ENCODE measurements around the gene PDX1. TPM values are rescaled to one million over a fixed set of nuclear protein-coding genes. Genes with fewer than 3 reads are reported as not detected.

PDX1 gene
- total and polyA plus RNA-seq, 10 donors = not detected

- WGBS, 5 donors = 56 to 67% (median 57%) methylated on average over 2 of the region's 2 CpGs
- Histone ChIP-seq H3K4me3 (no peak overlapping the region), H3K27ac (no peak overlapping the region), H3K4me1 (no peaks in the 10 kb centered on the region), H3K36me3 (no peaks in the 10 kb centered on the region), H3K27me3 (replicated peaks in 1 of 7) (peaks cover 5 to 96% (median 70%) of the 10 kb centered on the region in 7 donors), H3K9me3 (no peaks in the 10 kb centered on the region)
- TF ChIP-seq CTCF (IDR thresholded peaks at IDR 0.05 in 8 of 11, conservative IDR thresholded peaks at IDR 0.05 in 3 of 11) (no peak), POLR2AphosphoS5 (IDR thresholded peaks at IDR 0.05) (no peak), POLR2A (IDR thresholded peaks at IDR 0.05) (no peak)
- no peak for DNase-seq
- intact Hi-C loops (cut with DNase I; ENCODE audit: low total_unique reads) = no loop called here
These were observed 8.3 kb upstream of the PDX1 start for GRCh38 chr13:27911521-27911920.

GRCh38 chr13:27913160-27913559 lies 6.6 kb upstream of the PDX1 start:
- Histone ChIP-seq H3K27me3 (replicated peaks in 1 of 7) (peaks cover 13 to 98% (median 76%) of the 10 kb centered on the region in 7 donors), H3K36me3 (no peaks in the 10 kb centered on the region), H3K4me3 (no peak overlapping the region), H3K4me1 (peaks cover 2 to 14% (median 12%) of the 10 kb centered on the region in 6 donors), H3K9me3 (no peaks in the 10 kb centered on the region), H3K27ac (no peak overlapping the region)
- intact Hi-C loops (cut with DNase I; ENCODE audit: low total_unique reads) = no loop called here
- 80 to 87% (median 83%) methylated on average over 1 of the region's 1 CpG for WGBS, 5 donors
- no peak for TF ChIP-seq CTCF (IDR thresholded peaks at IDR 0.05 in 8 of 11, conservative IDR thresholded peaks at IDR 0.05 in 3 of 11)
- no peak for DNase-seq

- peaks cover 24 to 100% (median 79%) of the 10 kb centered on the region in 7 donors for H3K27me3 ChIP-seq (replicated peaks in 1 of 7)
- H3K36me3 ChIP-seq = no peaks in the 10 kb centered on the region
- 41 to 51% (median 43%) methylated on average over 10 of the region's 10 CpGs for WGBS, 5 donors
- intact Hi-C loops (cut with DNase I; ENCODE audit: low total_unique reads) = no loop called here
- DNase-seq = no peak
- no peak overlapping the region for H3K4me3 ChIP-seq
- H3K9me3 ChIP-seq = peaks cover 0 to 3% (median 0%) of the 10 kb centered on the region in 8 donors
- TF ChIP-seq POLR2AphosphoS5 (IDR thresholded peaks at IDR 0.05) (no peak), CTCF (IDR thresholded peaks at IDR 0.05 in 8 of 11, conservative IDR thresholded peaks at IDR 0.05 in 3 of 11) (no peak), POLR2A (IDR thresholded peaks at IDR 0.05) (no peak)
- no peak overlapping the region for H3K27ac ChIP-seq
- H3K4me1 ChIP-seq = peaks cover 14 to 38% (median 29%) of the 10 kb centered on the region in 6 donors
These were observed 4.2 kb upstream of the PDX1 start for GRCh38 chr13:27915301-27916207.

Data from spleen (tissue), 11 donors.